GM19324 (cell line): ENCODE measurements around the gene PRSS22.

Source experiments
- ATAC-seq: cut with Tn5 transposase; IDR thresholded peaks from one replicate; pipeline ENCODE4 v1.9.1; 2021; ENCODE audit warnings: mild to moderate bottlenecking, moderate library complexity; ENCODE audit not compliant: unreplicated experiment, low FRiP score

Gene PRSS22

DNA sequence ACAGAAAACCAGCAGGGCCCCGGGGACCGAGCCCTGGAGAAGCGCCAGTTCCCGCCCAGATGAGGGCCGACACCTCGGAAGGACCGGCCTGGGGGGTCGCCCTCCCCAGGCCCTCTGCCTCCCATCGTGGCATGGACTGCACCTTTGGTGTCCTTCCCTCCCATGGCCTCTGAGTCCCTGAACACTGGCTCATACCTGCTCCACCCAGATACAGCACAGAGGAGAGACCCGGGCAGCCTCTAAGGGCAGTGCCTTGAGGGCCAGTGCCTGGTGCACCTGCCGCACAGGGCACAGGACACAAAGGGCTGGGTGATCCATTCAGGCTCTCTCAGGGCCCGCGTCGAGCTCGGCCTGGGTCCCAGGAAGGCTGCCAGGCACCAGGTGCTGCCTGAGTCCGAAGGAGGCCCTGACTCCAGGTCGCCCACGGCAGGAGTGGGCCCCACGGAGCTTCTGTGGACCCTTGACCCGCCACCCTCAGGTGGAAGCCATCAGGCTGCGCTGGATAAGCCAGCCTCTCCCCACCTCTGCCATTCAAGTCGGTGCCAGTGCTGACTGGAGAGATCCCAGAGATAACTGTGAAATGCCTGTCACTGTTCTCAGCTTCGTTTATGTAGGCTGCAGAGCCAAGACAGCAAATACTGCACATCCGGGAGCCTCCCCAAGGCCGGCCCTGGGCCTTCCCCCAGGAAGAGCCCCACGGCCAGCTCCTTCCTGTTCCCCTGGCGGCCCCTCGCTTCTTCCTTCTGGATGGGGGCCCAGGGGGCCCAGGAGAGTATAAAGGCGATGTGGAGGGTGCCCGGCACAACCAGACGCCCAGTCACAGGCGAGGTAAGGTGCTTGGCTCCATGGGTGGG is 28.2 kb downstream of the PRSS22 start, which contains the start of gene ZG16B:
ZG16B (plus strand) TSS at position 803 of the 854 bp plus-strand sequence. CDS start 139 bp downstream, outside the sequence.
- ATAC-seq: no peak

- ATAC-seq: no peak
Measured at GRCh38 chr16:2828876-2829430, 29.0 kb downstream of the PRSS22 start.

DNA sequence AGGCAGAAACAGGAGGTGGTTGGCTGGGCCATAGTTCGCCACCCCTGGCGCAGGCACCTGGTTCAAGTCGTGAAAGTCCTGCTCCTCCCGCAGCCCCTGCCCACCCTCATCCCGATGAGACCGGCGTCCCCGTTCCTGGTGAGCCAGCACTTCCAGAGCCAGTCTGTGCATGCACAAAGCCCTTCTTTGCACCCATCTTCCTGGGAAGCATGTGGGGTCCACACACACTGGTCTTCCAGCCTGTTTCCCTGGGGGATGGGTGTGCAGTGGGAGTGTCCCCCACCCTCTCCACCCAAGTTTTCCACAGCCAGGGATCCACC is 29.5 kb downstream of the PRSS22 start:
- no peak for ATAC-seq

- ATAC-seq: no peak
Measured at GRCh38 chr16:2827831-2828520, 30.0 kb downstream of the PRSS22 start.

GRCh38 chr16:2827374-2827791 is 30.6 kb downstream of the PRSS22 start:
- no peak for ATAC-seq

DNA sequence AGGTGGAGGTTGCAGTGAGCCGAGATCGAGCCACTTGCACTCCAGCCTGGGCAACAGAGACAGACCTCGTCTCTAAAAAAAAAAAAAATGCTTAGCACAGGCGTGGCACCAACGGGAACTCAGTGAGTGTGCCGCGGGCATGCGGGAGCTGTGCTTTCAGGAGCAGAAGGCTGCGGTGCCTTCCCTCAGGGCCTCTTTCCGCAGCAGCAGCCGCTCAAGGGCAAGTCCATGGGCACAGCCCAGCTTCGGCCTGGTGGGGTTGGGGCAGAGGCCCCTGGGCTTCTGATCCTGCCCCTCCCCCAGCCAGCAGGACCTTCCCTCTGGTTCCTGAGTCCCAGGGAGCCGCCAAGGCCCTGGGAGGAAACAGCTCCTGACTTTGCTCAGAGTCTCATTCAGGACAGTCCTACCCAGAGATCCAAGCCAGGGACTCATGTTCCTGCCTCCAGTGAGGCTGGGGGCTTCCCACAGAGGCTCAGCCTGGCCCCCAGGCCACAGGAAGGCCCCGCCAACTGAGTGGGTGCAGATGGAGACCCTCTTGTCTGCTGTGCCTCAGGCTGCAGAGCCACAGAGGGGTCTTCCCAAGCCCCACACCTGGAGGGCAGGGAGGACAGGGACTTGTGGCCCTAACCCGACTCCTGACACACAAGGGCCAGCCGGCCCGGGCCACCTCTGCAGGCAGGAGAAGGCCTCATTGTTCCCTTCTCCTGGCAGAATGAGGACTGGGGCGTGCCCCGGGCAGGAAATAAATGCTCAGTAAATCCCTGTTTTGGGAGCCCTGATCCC is 31.2 kb downstream of the PRSS22 start:
- ATAC-seq: no peak

- no peak for ATAC-seq
Measured at GRCh38 chr16:2825906-2826305, 32.1 kb downstream of the PRSS22 start.

GRCh38 chr16:2825049-2825742 is 32.8 kb downstream of the PRSS22 start:
- ATAC-seq: no peak

DNA sequence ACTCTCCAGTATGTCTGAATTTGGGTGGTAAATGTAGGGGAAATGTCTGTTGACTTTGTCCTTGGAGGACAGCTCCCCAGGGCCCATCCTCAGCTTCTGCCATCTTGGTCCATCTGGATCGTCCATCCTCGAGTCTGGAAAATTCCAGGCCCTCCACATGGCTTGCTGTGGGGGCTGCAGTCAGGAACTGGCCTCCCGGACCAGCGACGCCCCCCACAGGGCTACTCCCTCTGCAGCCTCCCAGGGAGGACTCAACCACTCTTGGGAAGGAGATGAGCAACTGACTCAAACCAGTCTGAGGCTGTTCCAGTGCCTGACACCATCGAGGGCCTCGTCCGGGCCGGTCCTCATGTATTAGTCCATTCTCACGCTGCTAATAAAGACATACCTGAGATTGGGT is 33.3 kb downstream of the PRSS22 start:
- ATAC-seq: no peak

DNA sequence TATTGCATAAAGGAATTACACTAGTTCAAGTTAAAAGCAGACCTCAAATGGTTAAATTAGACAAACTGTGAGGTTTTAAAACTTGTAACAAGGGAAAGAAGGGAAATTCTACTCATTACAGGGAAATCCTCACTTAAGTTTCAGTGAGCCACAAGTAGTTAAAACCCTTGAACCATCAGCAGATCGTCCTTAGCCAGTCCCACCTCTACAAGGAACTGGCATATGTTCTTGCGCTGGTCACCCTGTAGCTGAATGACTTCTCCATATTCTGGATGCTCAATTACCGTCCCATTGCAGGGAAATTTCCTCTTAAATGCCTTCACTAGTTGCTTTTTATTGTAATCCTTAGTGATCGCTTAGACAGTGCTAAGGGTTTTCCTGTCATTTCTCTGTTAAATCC is 35.5 kb downstream of the PRSS22 start:
- no peak for ATAC-seq

DNA sequence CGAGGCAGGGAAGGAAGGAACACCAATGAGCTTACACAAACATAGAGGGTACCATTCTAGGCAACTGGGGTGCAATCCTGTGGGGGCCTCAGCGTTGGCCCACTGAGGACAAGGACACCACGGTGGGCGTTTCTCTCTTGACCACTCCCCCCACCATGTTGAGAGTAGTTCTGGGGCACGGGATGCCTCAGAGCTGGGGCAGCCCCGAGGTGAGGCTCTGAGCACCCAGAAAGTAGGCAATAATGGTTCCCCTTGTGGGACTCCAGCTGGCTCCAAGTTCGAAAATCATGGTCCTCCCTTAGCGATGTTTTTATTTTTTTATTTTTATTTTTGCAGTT is 35.8 kb downstream of the PRSS22 start:
- no peak for ATAC-seq

GRCh38 chr16:2821487-2822157 is 36.3 kb downstream of the PRSS22 start:
- ATAC-seq: no peak

DNA sequence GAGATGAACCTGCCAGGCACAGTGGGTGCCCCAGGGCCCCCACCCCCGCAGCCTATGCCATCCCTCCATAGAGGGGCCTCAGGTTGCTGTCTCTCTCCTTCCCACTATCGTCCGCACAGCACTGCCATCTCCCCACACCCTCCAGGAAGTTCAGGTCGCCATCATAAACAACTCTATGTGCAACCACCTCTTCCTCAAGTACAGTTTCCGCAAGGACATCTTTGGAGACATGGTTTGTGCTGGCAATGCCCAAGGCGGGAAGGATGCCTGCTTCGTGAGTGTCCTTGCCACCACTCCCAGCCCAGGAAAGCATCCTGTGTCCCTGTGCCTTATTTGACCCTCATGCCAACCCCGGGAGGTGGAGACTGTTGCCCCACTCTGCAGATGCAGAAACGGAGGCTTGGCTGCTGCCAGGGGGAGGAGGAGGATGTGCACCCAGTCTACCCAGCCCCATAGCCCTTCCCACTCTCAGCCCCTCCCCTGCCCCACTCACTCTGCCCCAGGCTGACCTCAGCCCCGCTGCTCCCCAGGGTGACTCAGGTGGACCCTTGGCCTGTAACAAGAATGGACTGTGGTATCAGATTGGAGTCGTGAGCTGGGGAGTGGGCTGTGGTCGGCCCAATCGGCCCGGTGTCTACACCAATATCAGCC is 37.0 kb downstream of the PRSS22 start:
- ATAC-seq: no peak

DNA sequence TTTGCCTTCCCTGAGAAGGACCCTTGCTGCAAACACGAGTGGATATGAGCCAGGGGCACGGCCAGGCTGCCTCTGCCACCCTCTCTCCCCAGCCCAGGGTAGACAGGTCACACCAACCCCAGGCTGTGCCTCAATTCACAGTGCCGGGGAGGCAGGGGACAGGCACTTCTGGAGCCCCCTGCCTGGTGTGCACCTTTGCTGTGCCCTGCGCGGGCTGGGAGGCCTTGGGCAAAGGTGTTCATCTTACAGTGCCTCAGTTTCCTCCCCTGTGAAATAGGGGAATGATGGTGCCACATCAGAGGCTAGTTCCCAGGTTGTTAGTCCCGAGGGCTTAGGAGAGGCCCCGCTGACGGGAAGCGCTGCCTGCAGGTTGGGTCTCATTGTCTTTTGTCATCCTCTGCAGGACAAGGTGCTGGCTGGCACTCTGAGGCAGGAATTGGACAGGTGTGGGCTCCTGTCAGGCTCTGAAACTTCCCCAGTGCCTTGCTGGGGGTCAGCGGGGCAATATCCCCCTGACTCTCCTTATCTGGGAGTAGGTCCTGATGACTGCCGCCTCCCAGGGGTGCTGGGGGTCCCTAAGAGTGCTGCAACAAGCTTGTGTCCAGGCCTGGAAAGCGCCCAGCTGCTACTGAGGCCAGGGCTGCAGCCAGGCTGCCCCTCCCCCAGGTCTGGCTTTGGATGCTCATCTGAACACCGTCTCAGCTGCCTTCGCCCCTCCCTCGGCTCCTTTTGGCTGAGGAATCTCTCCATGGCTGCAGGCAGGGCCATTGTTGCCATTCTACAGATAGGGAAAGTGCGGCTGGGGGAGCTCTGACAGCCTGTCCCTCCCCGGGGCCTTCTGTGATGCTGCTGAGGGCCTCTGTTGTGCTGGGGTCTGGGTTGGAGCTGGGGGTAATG is 37.8 kb downstream of the PRSS22 start:
- ATAC-seq: no peak

DNA sequence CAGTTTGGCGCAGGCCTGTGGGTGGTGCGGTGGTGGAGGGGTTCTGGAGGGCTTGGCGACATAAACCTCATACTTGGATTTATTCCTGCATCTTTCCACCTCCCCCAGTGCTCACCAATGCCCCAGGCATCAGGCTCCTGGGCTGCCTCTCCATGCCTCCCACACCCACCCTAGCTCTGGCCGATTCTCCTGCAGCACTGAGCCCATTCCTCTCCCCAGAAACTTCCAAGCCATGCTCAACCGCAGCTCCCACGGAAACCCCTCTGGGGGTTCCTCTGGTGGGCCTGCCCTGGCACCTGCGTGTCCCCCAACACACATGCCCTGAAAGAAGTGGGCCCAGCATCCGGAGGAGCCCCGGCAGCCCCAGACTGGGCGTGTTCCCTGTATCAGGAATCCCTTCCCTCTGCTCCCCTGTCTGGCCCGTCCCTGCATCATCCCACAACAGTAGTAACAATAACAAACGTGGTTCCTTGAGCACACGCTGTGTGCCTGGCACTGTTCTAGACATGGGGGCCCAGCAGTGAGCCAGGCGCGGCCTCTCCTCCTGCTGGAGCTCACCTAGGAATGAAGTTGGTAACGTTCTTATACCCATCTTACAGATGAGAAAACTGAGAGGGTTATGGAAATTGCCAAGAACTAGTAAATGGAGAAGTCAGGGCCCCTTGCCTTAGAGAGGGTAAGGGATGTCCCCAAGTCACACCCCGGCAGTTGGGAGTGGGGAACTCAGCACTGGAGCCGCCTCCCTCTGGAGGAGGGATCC is 38.6 kb downstream of the PRSS22 start:
- no peak for ATAC-seq

GRCh38 chr16:2818272-2818876 is 39.6 kb downstream of the PRSS22 start:
- no peak for ATAC-seq
